ENCODE measurements around the gene ZNF74.

ZNF74 gene

GRCh38 chr22:20399866-20400605 is 6.1 kb downstream of the ZNF74 start:
- H3K36me3 ChIP-seq = peaks cover 24% of the 10 kb centered on the region
- H3K27ac ChIP-seq = no peak overlapping the region
- DNase-seq = no peak
- H3K27me3 ChIP-seq (ENCODE audit: insufficient read depth, low read depth, severe bottlenecking) = no peaks in the 10 kb centered on the region
- H3K9me3 ChIP-seq (ENCODE audit: severe bottlenecking) = no peaks in the 10 kb centered on the region
- no peak for TF ChIP-seq CTCF (IDR thresholded peaks at IDR 0.05; ENCODE audit: low read depth, low read length)
- H3K4me3 ChIP-seq (ENCODE audit: low read depth, low read length) = no peak overlapping the region

GRCh38 chr22:20400606-20401375 is 6.8 kb downstream of the ZNF74 start:
- Histone ChIP-seq H3K9me3 (ENCODE audit: severe bottlenecking) (no peaks in the 10 kb centered on the region), H3K27ac (no peak overlapping the region), H3K27me3 (ENCODE audit: insufficient read depth, low read depth, severe bottlenecking) (no peaks in the 10 kb centered on the region), H3K36me3 (peaks cover 31% of the 10 kb centered on the region), H3K4me3 (ENCODE audit: low read depth, low read length) (no peak overlapping the region)
- no peak for TF ChIP-seq CTCF (IDR thresholded peaks at IDR 0.05; ENCODE audit: low read depth, low read length)
- DNase-seq = no peak

- no peaks in the 10 kb centered on the region for H3K9me3 ChIP-seq (ENCODE audit: severe bottlenecking)
- peaks cover 37% of the 10 kb centered on the region for H3K36me3 ChIP-seq
- no peaks in the 10 kb centered on the region for H3K27me3 ChIP-seq (ENCODE audit: insufficient read depth, low read depth, severe bottlenecking)
- no peak for DNase-seq
- no peak overlapping the region for H3K4me3 ChIP-seq (ENCODE audit: low read depth, low read length)
- no peak for TF ChIP-seq CTCF (IDR thresholded peaks at IDR 0.05; ENCODE audit: low read depth, low read length)
- no peak overlapping the region for H3K27ac ChIP-seq
These were observed 7.5 kb downstream of the ZNF74 start for GRCh38 chr22:20401376-20402014.

- no peaks in the 10 kb centered on the region for H3K9me3 ChIP-seq (ENCODE audit: severe bottlenecking)
- no peak overlapping the region for H3K4me3 ChIP-seq (ENCODE audit: low read depth, low read length)
- no peak for DNase-seq
- H3K27ac ChIP-seq = no peak overlapping the region
- peaks cover 46% of the 10 kb centered on the region for H3K36me3 ChIP-seq
- no peak for TF ChIP-seq CTCF (IDR thresholded peaks at IDR 0.05; ENCODE audit: low read depth, low read length)
- no peaks in the 10 kb centered on the region for H3K27me3 ChIP-seq (ENCODE audit: insufficient read depth, low read depth, severe bottlenecking)
These were observed 9.2 kb downstream of the ZNF74 start for GRCh38 chr22:20402960-20403778.

GRCh38 chr22:20403779-20404140 is 9.8 kb downstream of the ZNF74 start:
- H3K27me3 ChIP-seq (ENCODE audit: insufficient read depth, low read depth, severe bottlenecking) = no peaks in the 10 kb centered on the region
- H3K9me3 ChIP-seq (ENCODE audit: severe bottlenecking) = no peaks in the 10 kb centered on the region
- no peak for DNase-seq
- H3K27ac ChIP-seq = no peak overlapping the region
- no peak overlapping the region for H3K4me3 ChIP-seq (ENCODE audit: low read depth, low read length)
- H3K36me3 ChIP-seq = peaks cover 46% of the 10 kb centered on the region
- TF ChIP-seq CTCF (IDR thresholded peaks at IDR 0.05; ENCODE audit: low read depth, low read length) = no peak

All from WERI-Rb-1 (cell line).